NCI-H146 treated with DMSO at 0.1 percent for 48 hours (cell line): Measurements from ENCODE around the gene CEP135.
A peak's percentile ranks its signal among the peaks of the same experiment; 100 is the strongest.
"Not testable (repeated sequence)": the region's sequence is repeated elsewhere in the genome, so short reads cannot be mapped to it uniquely, and the experiment has no call there.

Source experiments
- DNase-seq: peaks from one replicate; lab custom pipeline; 2025; ENCODE audit not compliant: unreplicated experiment; lab: John Stamatoyannopoulos, UW

Gene CEP135, protein sequence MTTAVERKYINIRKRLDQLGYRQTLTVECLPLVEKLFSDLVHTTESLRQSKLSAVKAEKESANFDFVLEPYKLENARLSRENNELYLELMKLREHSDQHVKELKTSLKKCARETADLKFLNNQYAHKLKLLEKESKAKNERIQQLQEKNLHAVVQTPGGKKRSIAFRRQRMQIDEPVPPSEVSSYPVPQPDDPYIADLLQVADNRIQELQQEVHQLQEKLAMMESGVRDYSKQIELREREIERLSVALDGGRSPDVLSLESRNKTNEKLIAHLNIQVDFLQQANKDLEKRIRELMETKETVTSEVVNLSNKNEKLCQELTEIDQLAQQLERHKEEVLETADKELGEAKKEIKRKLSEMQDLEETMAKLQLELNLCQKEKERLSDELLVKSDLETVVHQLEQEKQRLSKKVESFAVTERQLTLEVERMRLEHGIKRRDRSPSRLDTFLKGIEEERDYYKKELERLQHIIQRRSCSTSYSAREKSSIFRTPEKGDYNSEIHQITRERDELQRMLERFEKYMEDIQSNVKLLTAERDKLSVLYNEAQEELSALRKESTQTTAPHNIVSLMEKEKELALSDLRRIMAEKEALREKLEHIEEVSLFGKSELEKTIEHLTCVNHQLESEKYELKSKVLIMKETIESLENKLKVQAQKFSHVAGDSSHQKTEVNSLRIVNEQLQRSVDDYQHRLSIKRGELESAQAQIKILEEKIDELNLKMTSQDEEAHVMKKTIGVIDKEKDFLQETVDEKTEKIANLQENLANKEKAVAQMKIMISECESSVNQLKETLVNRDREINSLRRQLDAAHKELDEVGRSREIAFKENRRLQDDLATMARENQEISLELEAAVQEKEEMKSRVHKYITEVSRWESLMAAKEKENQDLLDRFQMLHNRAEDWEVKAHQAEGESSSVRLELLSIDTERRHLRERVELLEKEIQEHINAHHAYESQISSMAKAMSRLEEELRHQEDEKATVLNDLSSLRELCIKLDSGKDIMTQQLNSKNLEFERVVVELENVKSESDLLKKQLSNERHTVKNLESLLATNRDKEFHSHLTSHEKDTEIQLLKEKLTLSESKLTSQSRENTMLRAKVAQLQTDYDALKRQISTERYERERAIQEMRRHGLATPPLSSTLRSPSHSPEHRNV

DNA sequence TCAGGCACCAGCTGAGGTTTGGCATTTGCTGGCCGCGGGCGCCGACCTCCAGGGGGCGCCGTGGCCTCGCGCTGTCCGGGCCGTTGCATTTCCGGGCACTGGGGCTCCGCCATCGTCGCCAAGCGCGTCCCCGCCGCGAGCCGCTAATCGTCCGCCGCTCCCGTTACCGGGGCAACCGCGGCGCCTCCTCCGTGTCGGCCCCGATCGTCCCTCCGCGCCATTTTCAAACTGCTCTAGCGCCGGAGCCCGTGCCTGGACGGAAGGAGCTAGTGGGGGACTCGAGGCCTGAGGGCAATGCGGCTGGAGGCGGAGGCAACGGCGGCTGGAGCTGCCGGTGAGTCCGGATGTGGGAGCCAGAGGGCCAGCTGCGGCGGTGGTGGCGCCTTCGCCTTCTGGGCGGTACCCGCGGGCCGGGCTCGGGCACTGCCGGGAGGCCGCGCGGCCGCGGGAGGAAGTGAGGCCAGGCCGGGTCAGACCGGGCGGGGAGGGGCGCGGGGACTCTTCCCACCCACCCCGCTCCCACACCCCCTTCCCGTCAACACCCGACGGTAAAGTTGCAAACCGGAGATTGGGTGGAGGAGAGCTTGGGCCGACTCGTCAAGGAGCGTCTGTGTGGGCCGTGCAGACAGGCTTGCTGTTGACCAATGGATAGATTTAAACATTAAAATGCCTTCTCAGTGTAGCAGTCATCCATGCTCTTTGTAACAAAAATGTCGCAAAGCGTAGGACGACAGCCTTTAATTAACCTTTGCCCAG, at the start of gene CEP135:
CEP135 (plus strand) TSS at position 220 of the 756 bp plus-strand sequence. CDS start 3,186 bp downstream, outside the sequence.
- DNase-seq: peak; percentile 92

DNA sequence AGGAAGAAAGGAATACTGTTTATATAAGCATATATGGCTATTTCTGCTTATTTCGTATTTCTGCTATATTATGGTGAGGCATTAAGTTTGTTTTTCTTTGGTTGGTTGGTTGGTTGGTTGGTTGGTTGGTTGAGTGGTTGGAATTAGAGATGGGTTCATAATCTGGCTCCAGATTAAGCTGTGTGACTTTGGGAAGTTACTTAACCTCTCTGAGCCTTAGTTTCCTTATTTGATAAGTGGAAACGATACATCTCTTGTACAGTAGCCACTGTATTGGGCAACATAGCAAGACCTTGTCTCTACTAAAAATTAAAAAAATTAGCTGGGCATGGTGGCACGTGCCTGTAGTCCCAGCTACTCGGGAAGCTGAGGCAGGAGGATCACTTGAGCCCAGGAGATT, 46.1 kb upstream of the CEP135 start:
- no peak for DNase-seq

DNA sequence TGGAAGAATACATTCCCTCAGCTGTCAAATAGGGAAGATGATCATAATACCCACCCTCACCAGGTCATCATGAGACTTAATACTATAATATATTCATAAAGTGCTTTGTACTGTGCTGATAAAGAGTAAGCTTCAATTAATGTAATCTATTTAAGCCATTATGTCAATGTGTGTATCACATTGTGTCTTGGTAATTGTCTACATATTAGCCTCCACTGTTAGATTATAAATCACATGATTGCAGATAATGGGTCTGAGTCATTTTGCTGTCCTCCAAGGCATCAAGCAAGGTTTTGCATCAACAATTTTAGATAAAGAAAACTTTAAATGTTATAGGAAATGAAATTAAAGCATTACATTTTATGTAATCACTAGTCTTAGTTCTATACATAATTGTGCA, 45.2 kb upstream of the CEP135 start:
- DNase-seq: no peak

DNA sequence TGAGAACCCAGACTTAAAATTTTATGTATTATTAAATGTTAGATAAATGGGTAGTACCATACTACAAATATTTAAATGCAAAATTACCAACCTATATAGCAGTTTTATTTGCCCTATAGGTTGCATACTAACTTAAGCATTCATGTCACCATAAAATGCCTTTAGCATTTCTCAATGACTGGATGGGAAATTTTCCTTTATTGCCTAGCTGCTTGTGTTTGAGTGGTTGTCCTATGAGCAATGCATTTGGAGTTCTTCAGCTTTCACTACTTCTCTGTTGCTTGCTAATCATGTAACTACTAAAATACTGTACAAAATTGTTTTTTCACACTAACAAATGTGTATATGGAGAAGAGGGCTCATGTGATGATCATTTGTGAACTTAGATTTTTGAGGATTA, 44.2 kb upstream of the CEP135 start:
- DNase-seq: no peak

DNA sequence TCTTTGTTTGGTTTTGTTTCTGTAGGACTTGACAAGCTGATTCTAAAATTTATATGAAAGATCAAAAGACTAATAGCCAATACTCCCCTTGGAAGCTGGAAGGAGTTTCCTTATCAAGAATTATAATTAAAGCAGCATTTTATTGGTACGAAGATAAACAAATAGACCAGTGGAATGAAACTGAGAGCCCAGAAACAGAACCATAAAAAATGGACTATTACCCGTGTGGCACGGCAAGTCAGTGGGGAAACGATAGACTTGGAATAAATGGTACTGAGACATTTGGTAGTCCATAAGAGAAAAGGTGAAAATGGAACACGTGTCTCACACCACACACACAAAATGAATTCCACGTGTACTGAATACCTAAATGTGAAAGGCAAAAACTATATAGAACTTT, 42.4 kb upstream of the CEP135 start:
- no peak for DNase-seq

DNA sequence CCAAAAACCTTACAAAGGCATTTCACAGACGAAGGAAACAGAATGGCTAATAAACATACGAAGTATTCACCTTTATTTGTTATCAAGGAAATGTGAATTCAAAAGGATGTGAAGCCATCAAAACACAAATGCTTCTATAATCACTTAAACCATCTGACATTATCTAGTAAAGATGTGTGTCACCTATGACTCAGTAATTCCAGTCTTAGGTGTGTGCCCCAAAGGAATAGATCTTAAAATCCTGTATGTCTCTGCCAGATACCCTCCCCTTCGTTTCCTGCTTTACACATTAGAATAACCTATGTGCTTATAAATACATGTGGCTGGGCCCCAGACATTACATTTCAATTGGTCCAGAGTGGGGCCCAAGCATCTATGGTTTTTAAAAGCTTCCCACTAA, 41.8 kb upstream of the CEP135 start:
- DNase-seq: no peak

DNA sequence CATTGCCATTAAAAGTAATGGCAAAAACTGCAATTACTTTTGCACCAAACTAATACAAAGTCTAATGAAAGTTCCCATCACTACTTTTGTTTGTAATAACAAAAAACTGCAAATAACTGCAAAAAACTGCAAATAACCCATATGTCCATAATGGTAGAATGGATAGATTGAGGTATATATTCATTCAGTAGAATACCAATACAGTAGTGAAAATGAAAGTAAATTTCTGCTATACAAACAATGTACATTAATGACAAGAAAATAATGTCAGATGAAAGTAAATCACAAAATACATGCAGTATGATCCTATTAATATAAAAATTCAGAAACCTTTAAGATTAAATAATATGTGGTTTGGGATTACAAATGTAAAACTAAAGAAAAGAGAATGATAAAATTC, 41.3 kb upstream of the CEP135 start:
- no peak for DNase-seq

DNA sequence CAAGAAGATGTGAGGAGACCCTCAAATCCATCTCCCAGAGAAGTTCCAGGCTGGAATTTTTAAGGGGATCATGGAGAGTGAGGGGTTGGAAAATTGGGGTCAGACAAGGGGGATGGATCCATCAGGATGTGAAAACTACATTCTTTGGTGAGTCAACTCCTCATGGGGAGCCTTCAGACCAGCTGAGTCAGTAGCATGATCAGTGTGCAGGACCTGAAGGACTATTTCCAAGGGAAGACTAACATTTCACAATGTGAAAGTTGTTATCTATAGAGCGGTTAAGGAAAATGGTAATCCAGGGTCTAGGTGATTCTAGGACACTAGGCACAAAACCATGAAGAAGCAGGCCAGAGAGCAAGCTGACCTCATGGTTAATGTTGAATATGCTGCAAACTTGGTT, 38.6 kb upstream of the CEP135 start:
- no peak for DNase-seq

DNA sequence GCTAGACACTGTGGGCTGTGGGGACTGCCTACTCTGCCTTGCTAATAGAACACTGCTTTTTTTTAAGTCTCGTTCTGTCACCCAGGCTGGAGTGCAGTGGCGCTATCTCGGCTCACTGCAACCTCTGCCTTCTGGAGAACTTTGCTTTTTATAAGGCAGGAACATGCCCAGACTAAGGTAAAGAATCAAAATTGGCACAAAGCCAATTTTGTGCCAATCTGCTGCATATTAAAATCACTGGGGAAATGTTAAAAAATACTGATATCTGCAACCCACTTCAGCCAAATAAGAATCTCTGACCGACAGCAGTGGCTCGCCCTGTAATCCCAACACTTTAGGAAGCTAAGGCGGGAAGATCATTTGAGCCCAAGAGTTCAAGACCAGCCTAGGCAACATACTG, 36.5 kb upstream of the CEP135 start:
- DNase-seq: no peak

DNA sequence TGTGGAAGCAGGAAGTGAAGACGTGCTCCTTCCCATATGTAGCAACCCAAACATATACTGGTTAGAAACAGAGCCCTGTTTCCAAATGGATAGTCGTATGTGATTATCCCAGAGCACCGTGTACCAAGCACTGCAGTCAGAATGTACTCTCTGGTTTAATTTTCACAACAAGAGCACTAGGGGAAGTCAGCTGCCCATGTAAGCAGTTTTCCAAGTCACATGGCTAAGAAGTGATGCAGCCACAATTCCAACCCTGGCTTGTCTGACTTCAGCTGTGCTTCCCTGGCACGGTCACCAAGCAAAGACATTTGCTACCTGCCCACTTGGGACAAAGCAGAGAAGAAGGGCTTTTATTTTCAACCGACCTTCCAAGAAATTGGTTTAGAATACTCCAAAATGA, 28.2 kb upstream of the CEP135 start:
- no peak for DNase-seq

DNA sequence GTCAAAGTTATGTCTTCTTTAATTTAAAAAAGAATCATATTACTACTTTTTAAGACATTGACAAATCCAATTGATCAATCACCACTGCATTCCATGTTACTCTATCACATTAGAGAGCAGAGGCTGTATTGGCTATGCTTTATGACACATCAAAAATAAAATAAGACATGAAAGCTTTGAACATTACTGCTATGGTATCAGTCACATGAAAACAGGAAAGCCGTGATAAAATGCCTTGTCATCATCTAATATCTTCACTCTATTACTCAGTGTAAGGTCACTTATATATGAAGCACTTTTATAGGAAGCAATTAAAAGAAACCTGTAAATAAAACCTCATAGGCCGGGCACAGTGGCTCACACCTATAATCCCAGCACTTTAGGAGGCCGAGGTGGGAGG, 27.7 kb upstream of the CEP135 start:
- DNase-seq: no peak

DNA sequence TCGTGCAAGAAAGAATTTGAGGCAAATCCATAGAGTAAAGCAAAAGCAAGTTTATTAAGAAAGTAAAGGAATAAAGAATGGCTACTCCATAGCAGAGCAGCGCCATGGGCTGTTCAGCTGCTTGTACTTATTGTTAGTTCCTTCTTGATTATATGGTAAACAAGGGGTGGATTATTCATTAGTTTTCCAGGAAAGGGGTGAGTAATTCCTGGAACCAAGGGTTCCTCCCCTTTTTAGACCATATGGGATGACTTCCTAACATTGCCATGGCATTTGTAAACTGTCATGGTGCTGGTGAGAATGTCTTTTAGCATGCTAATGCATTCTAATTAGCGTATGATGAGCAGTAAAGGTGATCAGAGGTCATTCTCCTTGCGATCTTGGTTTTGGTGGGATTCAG, 23.5 kb upstream of the CEP135 start:
- DNase-seq: no peak

DNA sequence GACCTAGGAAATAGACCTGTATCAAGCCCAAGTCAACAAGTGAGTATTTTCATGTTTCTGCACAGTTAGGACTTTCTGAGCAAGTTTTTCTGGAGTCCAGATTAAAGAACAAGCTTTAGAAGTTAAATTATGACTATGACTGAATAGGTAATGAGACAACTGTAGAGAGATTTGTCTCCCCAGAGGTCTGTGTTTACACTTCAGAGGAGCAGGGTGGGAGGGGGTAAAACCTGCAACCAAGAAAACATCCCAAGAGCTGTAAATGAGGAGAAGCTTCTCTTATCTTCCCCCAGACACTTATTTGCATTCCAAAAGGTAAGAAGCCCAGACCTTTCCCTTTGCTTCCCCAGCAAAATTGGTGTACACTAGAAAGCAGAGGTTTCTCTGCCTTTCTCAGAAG, 22.1 kb upstream of the CEP135 start:
- no peak for DNase-seq

DNA sequence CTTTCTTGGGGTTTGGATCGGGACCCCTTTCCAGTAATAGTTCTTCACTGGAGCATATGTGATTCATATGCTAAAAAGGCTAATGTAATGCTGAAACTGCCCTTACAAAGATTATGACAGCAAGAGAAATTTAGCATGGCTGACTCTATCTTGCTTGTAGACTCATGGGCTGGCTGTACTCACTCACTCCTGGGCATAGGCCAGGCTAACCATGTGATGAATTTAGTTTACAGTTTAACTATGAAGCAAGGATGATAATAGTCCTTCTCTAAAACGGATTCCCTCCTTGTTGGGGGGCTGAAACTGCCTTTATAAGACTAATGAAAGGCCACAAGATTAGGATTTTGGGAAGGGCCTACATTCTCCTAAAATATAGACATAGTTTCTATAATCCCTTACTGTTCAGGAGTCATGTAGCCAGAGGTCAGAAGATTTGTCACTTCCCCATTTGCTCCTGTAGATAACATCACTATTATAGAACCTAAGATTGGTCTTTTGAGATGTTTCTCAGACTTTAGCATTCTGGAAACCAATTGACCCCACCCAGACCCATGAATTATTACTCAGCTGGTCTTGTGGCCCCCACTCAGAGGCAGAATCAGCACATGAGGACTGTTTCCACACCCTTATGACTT, 20.8 kb upstream of the CEP135 start:
- DNase-seq: no peak

DNA sequence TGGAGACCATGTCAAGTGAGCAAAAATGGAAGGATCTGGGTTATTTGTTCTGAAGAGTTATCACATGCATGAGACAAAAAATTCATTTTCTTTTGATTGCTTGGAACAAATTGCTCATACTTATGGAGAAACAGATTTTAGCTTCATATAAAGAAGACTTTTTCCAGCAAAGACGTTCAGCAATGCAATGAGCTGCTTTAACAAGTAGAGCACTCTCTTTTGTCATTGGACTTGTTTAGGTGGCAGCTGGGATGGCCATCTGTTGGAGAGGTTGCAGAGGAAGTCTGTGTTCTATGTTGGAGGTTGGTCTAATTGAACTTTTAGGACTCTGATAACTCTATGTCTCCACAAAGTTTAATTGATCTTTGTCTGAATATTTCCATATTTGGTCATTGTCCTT, 19.9 kb upstream of the CEP135 start:
- DNase-seq: no peak

DNA sequence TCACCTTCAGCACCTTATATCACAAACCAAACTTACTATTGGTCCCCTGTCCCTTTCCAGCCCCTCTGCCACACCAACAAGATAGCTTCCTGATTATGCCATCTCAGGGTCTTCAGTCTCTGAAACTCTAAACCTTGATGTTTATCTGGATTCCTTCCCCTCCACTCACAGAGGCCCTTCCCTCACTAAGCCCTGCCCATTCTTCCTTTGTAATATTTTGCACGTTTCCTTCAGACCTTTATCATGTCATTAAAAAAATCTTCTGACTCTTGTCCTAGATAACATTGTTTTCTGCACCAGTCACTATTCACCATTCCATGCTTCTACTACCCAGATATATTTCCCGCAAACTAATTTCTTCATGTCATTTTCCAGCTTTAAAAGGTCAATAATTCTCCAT, 17.7 kb upstream of the CEP135 start:
- no peak for DNase-seq

DNA sequence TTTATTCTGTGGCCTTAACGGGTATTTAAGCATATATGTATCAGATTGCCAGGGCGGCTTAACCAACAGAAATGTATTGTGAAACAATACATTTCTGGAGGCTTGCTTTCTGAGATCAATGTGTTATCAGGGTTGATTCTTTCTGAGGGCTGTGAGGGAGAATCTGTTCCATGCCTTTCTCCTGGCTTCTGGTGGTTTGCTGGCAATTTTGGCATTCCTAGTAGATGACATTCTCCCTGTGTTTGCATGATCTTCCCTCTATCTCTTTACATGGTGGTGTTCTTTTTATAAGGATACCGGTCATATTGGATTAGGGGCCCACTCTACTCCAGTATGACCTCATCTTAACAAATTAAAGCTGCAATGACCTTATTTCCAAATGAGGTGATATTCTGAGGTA, 16.9 kb upstream of the CEP135 start:
- no peak for DNase-seq

DNA sequence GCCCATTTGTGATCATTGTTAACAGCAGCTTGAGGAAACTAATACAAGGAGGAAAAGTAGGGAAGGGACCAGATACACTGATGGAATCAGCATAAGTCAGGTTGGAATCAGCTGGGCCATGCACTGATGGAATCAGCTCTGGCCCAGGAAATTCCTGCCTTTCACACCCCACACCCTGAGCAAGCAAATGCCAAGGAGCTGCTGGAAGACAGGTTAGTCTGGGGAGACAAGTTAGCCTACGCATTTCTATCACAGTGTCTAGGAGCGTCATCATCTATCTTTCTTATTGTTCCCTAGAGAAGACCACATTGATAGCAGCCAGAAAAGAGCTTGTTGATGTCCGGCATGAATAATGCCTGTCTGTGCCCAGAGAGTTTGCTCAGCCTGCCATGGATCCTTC, 16.2 kb upstream of the CEP135 start:
- DNase-seq: no peak

DNA sequence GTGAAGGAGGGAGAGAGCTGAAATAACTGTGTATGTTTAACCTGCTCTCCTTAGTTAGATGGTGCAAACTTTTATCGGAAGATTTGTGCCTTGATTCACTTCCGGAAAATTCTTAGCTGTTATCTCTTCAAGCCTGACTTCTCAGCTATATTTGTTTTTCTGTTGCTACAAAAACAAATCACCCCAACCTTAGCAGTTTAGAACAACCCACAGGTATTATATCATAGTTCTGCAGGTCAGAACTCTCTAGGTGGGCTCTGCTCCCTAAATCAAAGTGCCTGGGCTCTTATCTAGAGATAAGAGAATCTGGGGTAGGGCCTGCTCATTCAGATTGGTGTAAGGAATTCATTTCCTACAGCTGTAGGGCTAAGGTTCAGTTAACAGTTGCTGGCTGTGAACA, 15.1 kb upstream of the CEP135 start:
- no peak for DNase-seq

DNA sequence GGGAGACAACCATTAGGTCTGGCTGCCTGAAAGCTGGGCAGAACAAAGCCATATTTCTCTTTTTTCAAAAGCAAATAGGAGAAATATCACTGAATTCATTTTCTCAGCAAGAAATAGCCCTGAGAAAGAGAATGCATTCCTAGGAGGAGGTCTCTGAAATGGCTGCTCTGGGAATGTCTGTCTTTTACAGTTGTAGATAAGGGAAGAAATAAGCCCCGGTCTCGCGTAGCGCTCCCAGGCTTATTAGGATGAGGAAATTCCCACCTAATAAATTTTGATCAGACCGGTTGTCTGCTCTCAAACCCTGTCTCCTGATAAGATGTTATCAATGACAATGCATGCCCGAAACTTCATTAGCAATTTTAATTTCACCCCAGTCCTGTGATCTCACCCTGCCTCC, 12.8 kb upstream of the CEP135 start:
- DNase-seq: not testable (repeated sequence)

DNA sequence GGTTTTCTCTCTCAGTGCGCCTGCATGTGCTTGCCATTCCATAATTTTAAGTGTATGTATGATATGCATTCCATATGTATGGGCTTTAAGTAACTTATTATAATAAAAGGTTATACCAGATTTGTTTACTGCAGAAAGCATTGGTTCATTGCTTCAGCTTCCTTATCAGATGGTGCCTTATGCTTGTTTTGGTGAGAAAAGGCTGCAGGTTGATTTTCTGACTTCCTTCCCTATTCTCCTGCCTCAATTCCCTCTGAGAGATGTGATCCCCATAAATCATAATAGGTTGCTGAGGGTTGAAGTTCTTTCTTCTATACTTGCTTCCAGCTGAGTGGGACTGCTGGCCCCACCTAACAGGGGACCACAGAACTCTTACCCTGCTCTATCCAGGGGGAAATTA, 10.3 kb upstream of the CEP135 start:
- no peak for DNase-seq
